Smooth muscle cell of the umbilical artery (primary cell): Measurements from ENCODE around the gene PFAS. TPM values are rescaled to one million over a fixed set of nuclear protein-coding genes. Genes with fewer than 3 reads are reported as not detected.

ENCODE experiments used
- total RNA-seq: library from RNA; depleted of rRNA; stranded (reverse); fragments of >200 nt; gene quantifications from 2 replicates; pipeline ENCODE4 v1.2.3, GENCODE V29; 2014

The PFAS gene, protein sequence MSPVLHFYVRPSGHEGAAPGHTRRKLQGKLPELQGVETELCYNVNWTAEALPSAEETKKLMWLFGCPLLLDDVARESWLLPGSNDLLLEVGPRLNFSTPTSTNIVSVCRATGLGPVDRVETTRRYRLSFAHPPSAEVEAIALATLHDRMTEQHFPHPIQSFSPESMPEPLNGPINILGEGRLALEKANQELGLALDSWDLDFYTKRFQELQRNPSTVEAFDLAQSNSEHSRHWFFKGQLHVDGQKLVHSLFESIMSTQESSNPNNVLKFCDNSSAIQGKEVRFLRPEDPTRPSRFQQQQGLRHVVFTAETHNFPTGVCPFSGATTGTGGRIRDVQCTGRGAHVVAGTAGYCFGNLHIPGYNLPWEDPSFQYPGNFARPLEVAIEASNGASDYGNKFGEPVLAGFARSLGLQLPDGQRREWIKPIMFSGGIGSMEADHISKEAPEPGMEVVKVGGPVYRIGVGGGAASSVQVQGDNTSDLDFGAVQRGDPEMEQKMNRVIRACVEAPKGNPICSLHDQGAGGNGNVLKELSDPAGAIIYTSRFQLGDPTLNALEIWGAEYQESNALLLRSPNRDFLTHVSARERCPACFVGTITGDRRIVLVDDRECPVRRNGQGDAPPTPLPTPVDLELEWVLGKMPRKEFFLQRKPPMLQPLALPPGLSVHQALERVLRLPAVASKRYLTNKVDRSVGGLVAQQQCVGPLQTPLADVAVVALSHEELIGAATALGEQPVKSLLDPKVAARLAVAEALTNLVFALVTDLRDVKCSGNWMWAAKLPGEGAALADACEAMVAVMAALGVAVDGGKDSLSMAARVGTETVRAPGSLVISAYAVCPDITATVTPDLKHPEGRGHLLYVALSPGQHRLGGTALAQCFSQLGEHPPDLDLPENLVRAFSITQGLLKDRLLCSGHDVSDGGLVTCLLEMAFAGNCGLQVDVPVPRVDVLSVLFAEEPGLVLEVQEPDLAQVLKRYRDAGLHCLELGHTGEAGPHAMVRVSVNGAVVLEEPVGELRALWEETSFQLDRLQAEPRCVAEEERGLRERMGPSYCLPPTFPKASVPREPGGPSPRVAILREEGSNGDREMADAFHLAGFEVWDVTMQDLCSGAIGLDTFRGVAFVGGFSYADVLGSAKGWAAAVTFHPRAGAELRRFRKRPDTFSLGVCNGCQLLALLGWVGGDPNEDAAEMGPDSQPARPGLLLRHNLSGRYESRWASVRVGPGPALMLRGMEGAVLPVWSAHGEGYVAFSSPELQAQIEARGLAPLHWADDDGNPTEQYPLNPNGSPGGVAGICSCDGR (N-terminal part only)
- total RNA-seq = 14.3 and 26.4 TPM in 2 replicates

DNA sequence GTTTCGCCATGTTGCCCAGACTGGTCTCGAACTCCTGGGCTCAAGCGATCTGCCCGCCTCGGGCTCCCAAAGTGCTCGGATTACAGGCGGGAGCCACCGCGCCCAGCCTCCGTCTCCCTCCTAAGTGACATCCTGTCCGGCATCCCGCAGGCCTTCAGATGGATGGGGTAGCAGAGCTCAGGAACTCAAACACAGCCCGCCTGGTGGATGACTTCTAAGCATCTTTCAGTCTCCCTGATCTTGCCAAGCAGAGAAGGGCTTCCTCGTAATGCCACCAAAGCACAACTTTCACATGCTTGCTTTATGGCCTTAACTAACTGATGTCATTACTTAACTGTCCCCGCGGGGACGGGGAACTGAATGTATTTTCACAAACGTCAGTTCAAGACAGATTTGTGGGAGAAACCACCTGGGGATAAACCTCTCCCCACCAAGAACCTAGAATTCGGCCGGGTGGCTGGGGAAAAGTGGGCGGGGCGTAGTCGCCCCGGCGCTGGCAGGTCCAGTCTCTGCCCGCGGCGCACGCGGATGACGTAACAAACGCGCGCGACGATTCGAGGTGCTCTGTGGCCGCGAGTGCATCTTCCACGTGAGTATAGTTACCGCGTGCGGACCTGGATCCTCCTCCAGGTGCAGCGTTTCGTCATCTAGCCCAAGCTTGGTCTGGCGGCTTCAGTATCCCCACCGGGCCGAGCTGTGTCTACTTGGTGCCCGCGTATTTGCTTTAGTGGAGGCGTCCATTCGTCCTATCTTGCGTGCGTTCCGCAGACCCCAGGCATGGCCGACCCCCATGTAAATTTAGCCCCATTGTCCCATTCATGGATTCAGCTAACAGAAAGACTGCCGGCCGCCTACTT lies at the start of gene PFAS:
Gene PFAS, plus strand, starts transcription at position 539 of the 857 bp plus-strand sequence. CDS start 4,649 bp downstream, outside the sequence.

DNA sequence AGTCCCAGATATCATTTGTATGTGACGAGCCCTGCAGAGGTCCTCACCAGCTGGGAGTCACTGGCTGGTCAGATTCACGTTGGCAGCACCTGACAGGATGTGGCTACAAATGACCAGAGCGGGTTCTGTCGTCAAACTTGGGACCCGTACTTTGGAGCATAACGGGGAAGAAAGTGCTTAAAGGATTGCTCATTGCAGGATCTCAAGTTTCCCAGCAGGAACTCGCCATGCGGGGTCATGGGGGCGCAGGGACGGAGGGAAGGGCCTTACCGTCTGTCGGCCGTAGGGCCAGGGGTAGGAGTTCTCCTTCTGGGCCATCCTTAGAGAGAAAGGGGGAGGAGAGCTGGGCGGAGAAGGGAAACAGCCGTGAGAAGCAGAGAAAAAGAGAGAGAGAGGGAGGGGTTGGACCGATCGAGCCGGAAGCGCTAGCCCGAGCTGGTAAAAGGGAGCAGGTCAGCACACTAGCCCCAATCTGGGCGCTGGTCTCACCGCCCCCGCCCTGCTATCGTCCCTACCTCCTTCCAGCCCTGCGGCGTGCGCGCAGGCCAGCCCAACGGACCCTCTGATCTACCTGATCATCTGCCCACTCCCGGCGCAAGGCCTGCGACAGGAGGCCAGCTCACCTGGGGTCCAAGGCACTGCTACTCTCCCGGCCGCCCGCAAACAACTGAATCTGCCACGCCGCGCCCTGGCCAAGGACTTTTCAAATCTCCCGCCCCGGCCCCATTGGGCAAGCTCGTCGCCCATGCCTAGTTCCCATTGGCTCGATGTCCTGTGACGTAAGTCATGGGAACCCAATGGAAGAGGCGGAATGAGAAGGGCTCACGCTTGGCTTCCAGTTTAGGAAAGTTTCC lies 39.0 kb upstream of the PFAS start, which contains the start of gene AURKB:
Gene AURKB, minus strand, starts transcription at position 669 of the 854 bp plus-strand sequence. Its CDS starts 351 bp downstream, at position 318.

DNA sequence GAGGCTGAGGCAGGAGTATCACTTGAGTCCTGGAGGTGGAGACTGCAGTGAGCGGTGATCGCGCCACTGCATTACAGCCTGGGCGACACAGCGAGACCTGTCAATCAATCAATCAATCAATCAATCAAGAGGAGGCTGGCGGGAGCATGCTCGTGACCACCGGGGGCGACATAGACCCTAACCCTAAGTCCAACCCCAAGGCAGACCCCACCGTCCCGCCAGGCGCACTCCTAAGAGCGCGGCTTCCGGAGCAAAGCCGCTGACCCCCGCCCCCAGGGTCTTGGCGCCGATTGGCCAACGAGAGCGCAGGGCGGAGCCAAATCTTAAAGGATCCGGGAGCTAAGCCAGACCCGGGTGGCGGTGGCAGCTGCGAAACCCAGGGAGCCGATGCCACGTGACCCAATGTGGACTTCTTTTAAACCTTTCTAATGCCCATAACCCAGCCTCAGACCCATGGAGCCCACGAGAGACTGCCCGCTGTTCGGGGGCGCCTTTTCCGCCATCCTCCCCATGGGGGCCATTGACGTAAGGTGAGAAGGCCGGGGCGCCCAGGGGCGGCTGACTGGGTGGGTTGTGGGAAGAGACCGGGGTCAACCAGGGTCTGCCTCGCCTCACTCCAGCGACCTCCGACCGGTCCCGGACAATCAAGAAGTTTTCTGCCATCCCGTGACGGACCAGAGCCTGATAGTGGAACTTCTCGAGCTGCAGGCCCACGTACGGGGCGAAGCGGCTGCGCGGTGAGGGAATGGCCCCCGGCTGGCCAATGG lies 39.4 kb downstream of the PFAS start, which contains the start of gene RANGRF:
Gene RANGRF, plus strand, starts transcription at position 335 of the 767 bp plus-strand sequence. Its CDS starts 119 bp downstream, at position 454.

Other genes starting within 250 kb of the PFAS start
- gene GUCY2D, start 246.7 kb upstream of the PFAS start, total RNA-seq = under 0.01 TPM in 1 of 2 replicates, not detected in the other
- gene ALOX15B, start 210.2 kb upstream of the PFAS start, total RNA-seq = not detected in 2 replicates
- not detected in 2 replicates for gene ALOX12B, start 161.6 kb upstream of the PFAS start, total RNA-seq
- gene ALOXE3, start 130.8 kb upstream of the PFAS start, total RNA-seq = not detected in 2 replicates
- gene HES7, start 125.2 kb upstream of the PFAS start, total RNA-seq = not detected in 2 replicates
- 3.0 and 11.3 TPM in 2 replicates for gene PER1, start 96.9 kb upstream of the PFAS start, total RNA-seq
- gene VAMP2, start 86.3 kb upstream of the PFAS start, total RNA-seq = 5.9 and 8.2 TPM in 2 replicates
- gene TMEM107, start 72.9 kb upstream of the PFAS start, total RNA-seq = 14.6 and 26.1 TPM in 2 replicates
- 6.4 and 7.1 TPM in 2 replicates for gene BORCS6, start 59.1 kb upstream of the PFAS start, total RNA-seq
- 1.5 and 16.7 TPM in 2 replicates for gene AURKB, start 38.7 kb upstream of the PFAS start, total RNA-seq
- gene CTC1, start 1.2 kb upstream of the PFAS start, total RNA-seq = 2.7 and 3.4 TPM in 2 replicates
- 5.0 and 5.9 TPM in 2 replicates for gene RANGRF, start 39.4 kb downstream of the PFAS start, total RNA-seq
- 0.59 and 0.65 TPM in 2 replicates for gene SLC25A35, start 46.1 kb downstream of the PFAS start, total RNA-seq
- gene ARHGEF15, start 61.0 kb downstream of the PFAS start, total RNA-seq = under 0.01 TPM in 1 of 2 replicates, not detected in the other
- gene ODF4, start 90.6 kb downstream of the PFAS start, total RNA-seq = not detected in 2 replicates
- 1,578 and 4,116 TPM in 2 replicates for gene RPL26, start 133.9 kb downstream of the PFAS start, total RNA-seq
- gene RNF222, start 148.5 kb downstream of the PFAS start, total RNA-seq = not detected in 2 replicates
- gene NDEL1, start 186.6 kb downstream of the PFAS start, total RNA-seq = 50.5 and 89.8 TPM in 2 replicates